ACHN (cell line): Measurements from ENCODE around the gene TAPT1.
"Not testable (repeated sequence)": the region's sequence is repeated elsewhere in the genome, so short reads cannot be mapped to it uniquely, and the experiment has no call there.

Experiments
- DNase-seq: peaks from one replicate; pipeline ENCODE4 v3.0.0-alpha.2; 2015
- in situ Hi-C: cut with HindIII; loops from 2 replicates; pipeline ENCODE4 v1.10.0; 2017; ENCODE audit warnings: low sequenced_read_pairs, low pct_ligation_motif_present, low pct_unique_long_range_greater_than_20kb

Gene TAPT1, protein sequence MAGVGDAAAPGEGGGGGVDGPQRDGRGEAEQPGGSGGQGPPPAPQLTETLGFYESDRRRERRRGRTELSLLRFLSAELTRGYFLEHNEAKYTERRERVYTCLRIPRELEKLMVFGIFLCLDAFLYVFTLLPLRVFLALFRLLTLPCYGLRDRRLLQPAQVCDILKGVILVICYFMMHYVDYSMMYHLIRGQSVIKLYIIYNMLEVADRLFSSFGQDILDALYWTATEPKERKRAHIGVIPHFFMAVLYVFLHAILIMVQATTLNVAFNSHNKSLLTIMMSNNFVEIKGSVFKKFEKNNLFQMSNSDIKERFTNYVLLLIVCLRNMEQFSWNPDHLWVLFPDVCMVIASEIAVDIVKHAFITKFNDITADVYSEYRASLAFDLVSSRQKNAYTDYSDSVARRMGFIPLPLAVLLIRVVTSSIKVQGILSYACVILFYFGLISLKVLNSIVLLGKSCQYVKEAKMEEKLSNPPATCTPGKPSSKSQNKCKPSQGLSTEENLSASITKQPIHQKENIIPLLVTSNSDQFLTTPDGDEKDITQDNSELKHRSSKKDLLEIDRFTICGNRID

DNA sequence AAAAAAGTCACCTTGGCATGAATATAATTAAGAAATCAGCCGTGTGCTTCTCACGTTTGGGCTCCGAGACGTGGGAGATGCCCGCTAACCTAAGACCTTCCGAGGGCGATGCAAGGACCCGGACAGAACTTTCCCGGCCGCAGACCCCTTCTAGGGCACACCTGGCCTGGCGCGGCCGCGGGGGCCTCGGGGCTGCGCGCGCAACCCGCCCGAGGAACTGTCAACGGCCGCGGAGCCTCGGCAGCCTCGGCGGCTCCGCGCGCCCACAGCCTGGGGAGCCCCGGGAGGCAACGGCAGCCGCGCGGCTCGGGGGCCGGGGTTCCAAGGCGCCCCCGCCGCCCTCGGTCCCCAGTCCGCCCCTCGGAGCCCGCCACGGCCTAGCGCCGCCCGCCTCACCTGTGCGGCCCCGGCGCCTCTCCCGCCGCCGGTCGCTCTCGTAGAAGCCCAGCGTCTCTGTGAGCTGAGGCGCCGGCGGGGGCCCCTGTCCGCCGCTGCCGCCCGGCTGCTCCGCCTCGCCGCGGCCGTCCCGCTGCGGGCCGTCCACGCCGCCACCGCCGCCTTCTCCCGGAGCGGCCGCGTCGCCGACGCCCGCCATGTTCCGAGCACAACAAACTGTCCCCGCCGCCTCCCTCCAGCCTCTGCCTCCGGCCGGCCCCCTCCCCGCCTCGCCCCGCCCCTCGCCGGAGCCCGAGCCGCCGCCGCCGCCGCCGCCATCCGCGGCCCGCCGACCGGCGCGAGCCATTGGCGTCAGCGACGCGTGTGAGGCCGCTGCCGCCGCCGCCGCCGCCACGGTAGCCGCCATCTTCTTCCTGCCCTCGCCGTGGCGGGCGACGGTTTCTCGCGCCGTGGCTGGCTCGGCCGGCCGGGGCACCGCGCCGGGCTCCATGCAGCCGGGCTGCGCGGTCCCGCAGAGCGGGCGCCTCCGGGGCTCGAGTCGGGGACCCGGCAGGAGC lies at the start of gene TAPT1:
Gene TAPT1, minus strand, starts transcription at position 609 of the 953 bp plus-strand sequence. Its CDS starts 14 bp downstream, at position 595.
- DNase-seq, result peak; percentile 70
- in situ Hi-C loops, result no loop called here

DNA sequence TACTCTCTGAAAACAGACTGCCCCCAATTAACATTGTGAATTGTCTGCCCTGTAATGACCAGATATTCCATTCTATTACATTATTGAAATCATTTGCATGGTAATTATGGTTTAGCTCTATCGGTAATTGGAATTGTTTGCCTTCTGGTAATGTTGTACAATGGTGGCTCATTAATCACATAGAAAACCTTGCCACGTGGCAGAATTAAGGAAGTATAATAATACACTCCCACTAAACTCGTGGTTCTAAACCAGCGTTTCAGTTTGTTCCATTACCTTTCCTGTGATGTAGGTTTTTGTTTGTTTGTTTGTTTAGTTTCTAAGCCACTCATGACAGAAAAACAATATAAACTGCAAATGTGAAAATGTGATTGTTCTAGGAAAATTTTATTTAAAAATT lies 45.1 kb upstream of the TAPT1 start:
- DNase-seq, result no peak
- in situ Hi-C loops, result no loop called here

DNA sequence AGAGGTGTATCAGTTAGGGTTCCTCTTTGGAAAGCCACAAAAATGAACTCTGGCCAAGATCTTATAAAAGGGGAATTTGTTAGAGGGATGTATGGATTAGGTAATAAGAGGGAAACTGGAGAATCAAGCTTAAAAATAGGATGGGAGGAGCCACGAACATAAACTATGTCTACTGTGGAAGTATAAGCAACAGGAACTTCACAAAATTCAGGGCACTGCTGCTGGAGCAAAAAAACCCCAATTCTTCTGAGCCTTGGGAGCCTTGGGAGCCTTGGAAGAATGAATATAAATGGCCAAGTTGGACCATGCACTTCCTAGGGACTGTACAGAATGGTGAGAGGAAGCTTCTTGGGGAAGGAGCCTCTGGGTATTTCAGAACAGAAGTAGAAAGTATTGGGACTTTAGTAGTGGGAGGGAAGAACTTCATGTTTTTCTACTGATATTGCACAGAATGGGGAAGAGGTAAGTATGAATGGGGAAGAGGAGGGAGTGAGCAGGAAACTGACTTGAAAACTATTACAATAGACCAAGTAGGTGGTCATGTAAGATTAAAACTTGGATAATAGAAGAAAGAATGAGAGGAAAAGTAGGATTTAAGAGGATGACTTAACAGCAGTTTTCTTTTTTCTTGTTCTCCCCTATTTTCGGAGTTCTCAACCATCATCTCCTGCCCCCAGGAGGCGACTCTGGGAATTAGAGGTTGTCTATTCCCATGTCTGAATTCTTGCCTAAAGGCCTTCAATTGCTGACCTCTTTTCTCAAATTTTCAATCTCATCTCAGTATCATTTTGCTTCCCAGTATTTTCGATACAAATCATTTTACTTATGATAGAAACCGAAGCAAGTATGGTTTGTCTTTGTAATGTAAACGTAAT lies 44.4 kb upstream of the TAPT1 start:
- in situ Hi-C loops, result no loop called here
- no peak for DNase-seq

DNA sequence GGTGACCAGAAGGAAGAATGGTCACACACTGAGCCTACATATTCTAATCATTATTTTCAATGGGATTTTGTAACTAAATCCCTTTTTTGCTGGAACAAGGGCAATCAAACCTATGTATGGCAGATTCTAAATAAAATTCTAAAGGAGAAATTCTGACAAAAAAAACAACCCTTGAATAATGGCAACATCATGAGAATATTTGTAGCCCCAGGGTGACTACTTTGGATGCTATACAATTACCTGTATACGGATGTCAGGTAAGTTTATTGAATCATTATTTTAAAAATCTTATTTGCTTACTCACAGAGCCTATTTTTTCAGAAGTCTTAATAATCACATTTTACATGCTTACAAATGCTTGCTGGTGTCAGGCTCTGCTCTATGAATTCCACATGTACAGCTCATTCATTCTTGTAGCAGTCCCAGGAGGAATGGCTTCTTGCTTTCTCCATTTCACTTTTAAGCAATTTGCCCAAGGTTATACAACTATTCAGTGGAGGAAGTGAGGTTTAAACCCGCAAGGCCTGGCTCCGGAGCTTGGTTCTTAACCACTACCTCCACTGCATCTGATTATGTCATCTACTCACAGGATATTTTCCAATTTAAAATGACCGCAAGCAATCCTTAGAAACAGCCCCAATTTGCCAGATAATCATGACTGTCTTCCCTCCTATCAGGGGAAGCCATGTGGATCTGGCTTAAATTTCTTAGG lies 43.6 kb upstream of the TAPT1 start:
- in situ Hi-C loops, DNase-seq: not testable (repeated sequence)

DNA sequence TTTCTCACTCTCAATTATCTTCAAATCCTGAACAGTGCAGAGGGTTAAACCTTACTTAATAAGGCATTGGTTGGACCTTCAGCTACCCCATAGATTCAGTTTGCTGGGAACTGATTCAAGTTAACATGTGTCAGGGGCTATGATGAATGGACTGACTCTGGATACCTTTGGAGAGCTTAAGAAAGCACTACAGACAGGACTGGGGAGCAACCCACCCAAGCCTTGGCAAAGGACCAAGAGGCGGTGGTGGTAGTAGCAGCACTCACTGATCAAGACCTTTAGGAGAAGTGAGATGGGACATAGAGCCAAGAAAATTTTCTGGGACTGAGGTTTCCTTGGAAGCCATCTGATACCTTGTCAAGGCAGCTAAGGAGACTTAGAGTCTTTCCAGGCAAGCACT lies 43.0 kb upstream of the TAPT1 start:
- DNase-seq, result no peak
- in situ Hi-C loops, result no loop called here

DNA sequence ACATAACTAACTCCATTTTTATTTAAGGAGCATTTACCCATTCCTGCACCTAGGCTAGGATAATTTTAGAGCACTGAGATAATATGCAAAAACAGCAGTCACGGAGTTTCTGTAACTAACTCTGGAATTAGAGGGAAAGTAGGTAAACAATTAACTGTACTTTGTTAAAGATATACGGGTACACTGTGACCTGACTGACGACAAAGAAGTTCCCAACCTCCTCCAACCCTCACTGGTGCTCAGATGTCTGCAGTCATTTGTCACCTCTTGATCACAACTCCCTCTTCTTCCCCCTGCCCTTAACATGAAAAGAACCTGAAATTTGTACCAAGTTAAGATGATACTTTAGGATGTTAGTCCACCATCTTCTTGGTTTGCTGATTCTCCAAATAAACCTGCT lies 42.0 kb upstream of the TAPT1 start:
- DNase-seq, result no peak
- in situ Hi-C loops, result no loop called here

DNA sequence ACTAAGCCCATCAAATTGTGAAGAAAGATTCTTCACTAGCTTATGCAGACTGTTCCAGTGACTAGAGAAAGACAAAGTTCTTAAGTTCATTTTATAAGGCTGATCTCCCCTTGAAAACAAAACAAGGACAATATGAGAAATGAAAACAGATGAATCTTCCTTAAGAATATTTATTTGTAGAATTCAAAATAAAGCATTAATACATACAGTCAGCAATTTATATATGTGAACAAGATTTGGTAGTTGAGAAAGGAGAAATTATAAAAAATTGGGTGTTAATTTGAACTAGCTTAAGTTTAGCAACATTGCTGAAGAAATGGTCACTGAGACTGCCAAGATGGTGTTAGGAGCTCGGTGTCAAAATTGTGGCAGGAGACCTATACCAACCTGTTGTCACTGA lies 41.4 kb upstream of the TAPT1 start:
- DNase-seq, result no peak
- in situ Hi-C loops, result no loop called here

DNA sequence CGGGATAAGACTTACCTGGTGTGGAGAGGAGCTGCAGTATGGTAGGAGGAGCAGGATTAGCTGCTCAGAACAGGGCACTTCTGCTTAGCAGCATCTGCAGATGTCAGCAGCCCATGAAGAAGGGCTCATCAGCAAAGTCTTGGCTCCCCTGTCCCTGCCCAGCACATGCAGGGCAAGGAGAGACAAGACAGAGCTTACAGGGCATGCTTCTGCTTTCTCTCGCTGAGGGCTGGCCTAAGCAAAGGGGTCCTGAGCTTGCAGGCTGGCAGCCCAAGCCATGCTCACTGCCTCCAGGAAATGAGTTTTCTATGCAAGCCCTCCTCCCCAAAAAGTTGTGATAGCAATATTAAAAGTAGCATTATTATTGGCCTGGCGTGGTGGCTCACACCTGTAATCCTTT lies 39.5 kb upstream of the TAPT1 start:
- in situ Hi-C loops, result no loop called here
- DNase-seq, result no peak

DNA sequence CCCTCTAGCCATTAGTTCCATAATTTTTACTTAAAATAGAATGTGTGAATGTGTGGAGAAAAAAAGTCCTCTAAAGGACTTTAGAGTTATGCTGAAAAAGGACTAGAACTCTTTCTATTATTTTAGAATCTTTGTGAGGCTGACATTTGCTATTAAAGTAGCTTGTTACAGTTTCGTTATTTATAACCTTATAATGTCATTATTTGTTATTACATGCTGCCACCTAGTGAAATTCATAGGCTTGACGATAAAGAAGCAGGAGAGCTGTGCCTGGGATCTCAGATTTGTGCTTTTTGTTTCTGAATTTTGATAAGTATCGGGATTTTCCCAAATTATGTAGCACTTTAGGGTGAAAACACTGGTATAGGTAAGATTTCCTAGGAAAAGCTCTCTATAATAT lies 38.5 kb upstream of the TAPT1 start:
- in situ Hi-C loops, result no loop called here
- peak; percentile 52 for DNase-seq

DNA sequence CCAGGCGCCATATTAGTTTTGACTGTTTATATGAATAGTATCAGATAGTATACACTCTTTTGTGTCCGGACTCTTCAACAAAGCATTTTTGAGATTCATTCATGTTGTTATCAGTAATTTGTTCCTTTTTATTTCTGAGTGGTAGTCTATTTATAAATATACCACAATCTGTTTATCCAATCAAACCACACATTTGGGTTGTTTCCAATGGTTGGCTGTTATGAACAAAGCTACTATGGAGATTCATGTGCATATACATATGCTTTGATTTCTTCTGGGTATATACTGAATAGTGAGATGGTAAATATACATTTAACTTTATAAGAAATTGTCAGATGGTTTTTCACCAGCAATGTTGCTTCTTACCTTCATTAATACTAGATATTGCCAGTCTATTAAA lies 36.8 kb upstream of the TAPT1 start:
- in situ Hi-C loops, result no loop called here

DNA sequence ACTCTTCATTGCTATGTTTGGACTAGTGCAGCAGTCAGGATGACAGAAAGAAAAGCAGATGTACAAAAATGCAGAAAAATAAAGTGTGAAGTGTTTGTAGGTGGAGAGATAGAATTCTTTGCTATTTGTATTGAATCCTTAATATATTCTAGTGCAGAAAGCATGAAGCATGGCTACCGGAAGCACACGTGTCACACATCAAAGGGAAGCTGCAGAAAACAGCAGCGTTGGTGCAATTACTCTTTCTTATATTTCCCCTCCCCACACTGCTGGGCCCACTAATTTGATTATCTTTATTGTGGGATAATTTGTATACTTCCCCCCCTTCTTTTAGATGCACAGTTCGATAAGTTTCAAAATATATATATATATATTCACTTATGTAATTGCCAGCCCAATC lies 35.9 kb upstream of the TAPT1 start:
- no peak for DNase-seq
- in situ Hi-C loops, result no loop called here

More for the DNA sequence above, 36.8 kb upstream of the TAPT1 start:
- DNase-seq, result no peak

DNA sequence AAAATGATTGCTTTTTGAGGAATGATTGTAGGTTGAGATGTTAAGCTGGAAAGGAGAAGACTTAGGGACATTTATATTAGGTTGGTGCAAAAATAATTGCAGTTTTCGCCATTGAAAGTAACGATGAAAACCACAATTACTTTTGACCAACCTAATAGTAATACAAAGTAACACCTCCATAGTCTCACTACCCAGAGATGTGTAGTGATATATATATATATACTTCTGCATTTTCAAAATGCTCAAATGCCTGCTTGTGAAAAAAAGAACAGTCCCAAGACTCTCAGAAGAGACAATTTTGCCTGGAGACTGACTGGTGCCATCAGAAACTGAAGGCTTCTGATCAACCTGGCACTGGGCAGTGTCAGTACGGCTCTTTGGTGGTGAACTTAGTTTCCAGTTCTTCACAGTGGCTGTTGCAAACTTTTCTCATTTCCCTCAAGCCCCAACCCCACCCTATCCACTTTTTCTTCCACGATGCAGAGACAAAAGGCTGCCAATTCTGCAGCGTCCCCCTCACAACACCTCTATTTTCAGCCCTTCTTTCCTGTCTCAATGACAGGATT lies 35.1 kb upstream of the TAPT1 start:
- no peak for DNase-seq
- in situ Hi-C loops, result no loop called here

DNA sequence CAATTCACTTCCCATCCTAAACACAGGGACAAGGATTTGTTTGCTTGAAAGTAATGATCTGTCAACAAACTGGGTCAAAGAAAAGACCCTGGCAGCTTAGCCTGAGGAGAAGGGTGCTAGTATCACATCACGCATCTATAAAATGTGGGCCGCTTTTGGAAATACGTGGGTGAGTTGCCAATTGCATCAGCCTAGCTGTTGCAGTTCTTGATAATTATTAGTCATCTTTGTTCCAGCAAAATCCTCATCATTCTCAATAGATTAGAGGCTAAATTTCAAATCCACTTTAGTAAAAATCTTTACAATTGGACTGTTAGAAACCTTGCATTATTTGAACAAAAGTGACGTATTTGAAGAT lies 33.6 kb upstream of the TAPT1 start:
- in situ Hi-C loops, result no loop called here
- DNase-seq, result no peak

DNA sequence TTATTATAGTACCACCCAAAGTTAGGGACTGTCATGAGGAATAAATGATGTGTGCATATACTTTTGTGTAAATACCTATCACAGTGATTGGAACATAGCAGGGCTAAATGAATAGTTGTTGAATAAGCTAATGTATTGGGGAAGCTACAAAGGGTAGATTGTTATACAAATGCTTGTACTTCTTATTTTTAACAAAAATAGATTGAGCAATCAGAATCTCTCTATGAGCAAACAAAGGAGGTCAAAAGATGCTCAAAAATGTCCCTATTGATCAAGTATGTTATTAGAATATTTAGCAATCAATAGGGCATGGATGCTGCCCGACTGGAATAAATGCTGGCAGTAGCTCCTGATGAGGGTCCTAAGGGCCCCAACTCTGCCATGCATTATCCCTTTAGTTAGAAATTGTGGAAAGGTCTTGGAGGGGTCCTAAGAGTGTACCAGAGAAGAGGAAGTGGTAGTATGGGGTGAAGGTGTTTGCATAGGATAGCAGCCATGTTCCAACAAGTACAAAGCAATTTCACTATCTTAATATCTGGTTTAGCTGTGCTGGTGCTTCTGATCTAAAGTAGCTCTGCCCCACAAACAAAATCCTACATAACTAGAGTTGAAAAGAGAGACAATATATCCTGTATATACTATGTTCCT lies 33.1 kb upstream of the TAPT1 start:
- DNase-seq, result no peak
- in situ Hi-C loops, result no loop called here

DNA sequence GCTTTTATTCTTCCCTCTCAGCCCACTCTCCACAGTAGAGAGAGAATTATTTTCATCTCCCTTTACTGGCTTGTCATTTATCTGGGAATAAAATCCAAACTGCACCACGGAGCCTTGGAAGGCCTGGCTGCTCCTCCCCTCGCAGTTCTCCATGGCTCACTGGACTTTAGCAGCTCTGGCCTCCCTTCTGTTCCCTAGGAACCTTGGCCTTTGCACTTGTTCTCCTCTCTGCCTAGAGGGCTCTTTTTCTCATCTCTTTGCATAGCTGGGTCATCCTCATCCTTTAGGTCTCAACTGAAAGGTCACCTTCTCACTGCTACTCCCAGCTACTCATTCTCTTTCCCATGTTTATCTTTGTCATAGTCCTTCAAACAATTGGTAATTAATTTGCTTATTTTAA lies 31.3 kb upstream of the TAPT1 start:
- in situ Hi-C loops, result no loop called here
- no peak for DNase-seq

DNA sequence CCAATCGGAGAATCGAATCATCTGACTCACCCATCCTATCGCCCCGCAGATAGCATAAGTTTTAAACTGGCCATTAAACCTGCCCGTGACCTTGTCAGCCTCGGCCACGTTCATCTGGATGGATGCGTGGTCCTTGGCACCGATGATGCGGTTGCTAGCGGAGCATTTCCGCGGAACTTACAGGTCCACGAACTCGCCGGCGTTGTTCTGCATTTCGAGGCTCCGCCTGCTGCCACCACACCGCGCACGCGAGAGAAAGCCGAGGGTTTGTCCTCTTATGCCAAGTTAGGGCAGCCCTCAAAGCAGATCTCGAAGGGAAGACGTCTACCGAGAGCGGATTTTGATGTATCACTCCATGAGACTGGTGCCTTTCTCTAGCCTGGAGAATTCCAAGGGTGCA lies 30.1 kb upstream of the TAPT1 start:
- DNase-seq, result no peak
- in situ Hi-C loops, result no loop called here

DNA sequence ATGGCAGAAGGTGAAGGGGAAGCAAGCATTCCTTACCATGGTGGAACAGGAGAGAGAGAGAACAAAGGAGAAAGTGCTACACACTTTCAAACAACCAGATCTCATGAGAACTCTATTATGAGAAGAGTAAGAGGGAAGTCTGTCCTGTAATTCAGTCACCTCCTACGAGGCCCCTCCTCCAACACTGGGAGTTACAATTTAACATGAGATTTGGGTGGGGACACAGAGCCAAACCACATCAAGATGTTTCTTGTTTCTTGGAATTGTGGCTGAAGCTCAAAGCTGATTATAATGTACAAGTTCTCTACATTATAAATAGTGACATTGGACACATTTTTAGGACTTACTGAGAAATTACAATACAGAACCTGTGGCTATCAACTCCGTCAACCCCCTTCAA lies 29.5 kb upstream of the TAPT1 start:
- no peak for DNase-seq
- in situ Hi-C loops, result no loop called here
